HCT116 (cell line): Measurements from ENCODE around the gene C4orf51. TPM values are rescaled to one million over a fixed set of nuclear protein-coding genes. Genes with fewer than 3 reads are reported as not detected.

ENCODE experiments used
- ATAC-seq: fragments of 200-7000 bp; cut with Tn5 transposase; 2 replicates; pipeline ENCODE4 v1.9.1; 2020; ENCODE audit warnings: mild to moderate bottlenecking, moderate library complexity
- BruUV-seq: library from RNA; stranded (reverse); fragments of 400-500 nt; replicated peaks from 2 replicates; lab custom pipeline; 2021; lab: Mats Ljungman, UMichigan
- CTCF ChIA-PET: fragments of 300-600 bp; sonication (Branson Sonifier 250); formaldehyde crosslinking; loops from one replicate; lab custom pipeline; 2021; ENCODE audit warnings: antibody characterized with exemption; lab: Charles Lee
- POLR2A ChIA-PET: fragments of 300-600, 350-600 bp; sonication (Branson Sonifier 250); formaldehyde crosslinking; loops from one replicate; lab custom pipeline; 2021; ENCODE audit warnings: antibody characterized with exemption; lab: Charles Lee
- RAD21 ChIA-PET, 2 experiments: fragments of 300-600 bp; sonication (Branson Sonifier 250); formaldehyde crosslinking; loops; one replicate each; lab custom pipeline; 2023; ENCODE audit warnings: low total read pairs in 2 of 2; ENCODE audit not compliant: uncharacterized antibody in 2 of 2, unreplicated experiment in 2 of 2, low non-redundant PET in 1 of 2; lab: Charles Lee
- DNase-seq: peaks from one replicate; pipeline ENCODE4 v3.0.0-alpha.2; 2010; ENCODE audit warnings: low read depth, low spot score
- H2AFZ ChIP-seq: fragments of 200-600 bp; shearing (Covaris generic), sonication (generic); 2 replicates; pipeline ENCODE4 v1.6.1; 2017; ENCODE audit warnings: low read depth, mixed run types, mixed read lengths, antibody characterized with exemption, low read length; ENCODE audit not compliant: poor library complexity, severe bottlenecking
- H3K27ac ChIP-seq: 2 replicates; pipeline ENCODE4 v1.5.1; 2012; ENCODE audit warnings: low read depth, low read length
- H3K27me3 ChIP-seq: fragments of 200-600 bp; sonication (generic); 2 replicates; pipeline ENCODE4 v1.6.1; 2016; ENCODE audit warnings: mixed run types, low read length, mixed read lengths; ENCODE audit not compliant: insufficient read depth
- H3K36me3 ChIP-seq, 2 experiments: fragments of 200-500 bp in 1 of 2; fragments of 200-600 bp in 1 of 2; sonication (Bioruptor generic) in 1 of 2; sonication (generic) in 1 of 2; 2 replicates each; pipeline versions ENCODE4 v1.5.1 to v1.6.1; 2014 to 2016; ENCODE audit warnings: low read length in 2 of 2, inconsistent platforms in 1 of 2, mixed read lengths in 1 of 2, mixed run types in 1 of 2; ENCODE audit not compliant: insufficient read depth in 2 of 2, control insufficient read depth in 1 of 2
- H3K4me1 ChIP-seq, 2 experiments: fragments of 200-600 bp in 1 of 2; sonication (generic) in 1 of 2; 2 replicates each; pipeline versions ENCODE4 v1.5.1 to v1.6.1; 2012 to 2017; ENCODE audit warnings: low read length in 2 of 2, inconsistent platforms in 1 of 2, mild to moderate bottlenecking in 1 of 2, mixed read lengths in 1 of 2, mixed run types in 1 of 2, moderate library complexity in 1 of 2; ENCODE audit not compliant: insufficient read depth in 2 of 2, control insufficient read depth in 1 of 2
- H3K4me2 ChIP-seq: fragments of 200-600 bp; sonication (generic); 2 replicates; pipeline ENCODE4 v1.6.1; 2017; ENCODE audit warnings: mixed run types, low read length, mixed read lengths
- H3K4me3 ChIP-seq, 2 experiments: fragments of 200-600 bp in 1 of 2; sonication (generic) in 1 of 2; replicated peaks in 1 of 2; 2 replicates each; pipeline ENCODE4 v1.5.1; 2011 to 2016; ENCODE audit warnings: low read length in 2 of 2, control low read depth in 1 of 2, low read depth in 1 of 2, mild to moderate bottlenecking in 1 of 2, mixed read lengths in 1 of 2, mixed run types in 1 of 2
- H3K79me2 ChIP-seq: fragments of 200-600 bp; sonication (generic); 2 replicates; pipeline ENCODE4 v1.6.1; 2017; ENCODE audit warnings: mild to moderate bottlenecking, mixed run types, low read length, moderate library complexity, mixed read lengths; ENCODE audit not compliant: insufficient read depth
- H3K9ac ChIP-seq: fragments of 200-600 bp; sonication (generic); 2 replicates; pipeline ENCODE4 v1.6.1; 2016; ENCODE audit warnings: low read length, mixed read lengths
- H3K9me2 ChIP-seq: fragments of 200-600 bp; sonication (generic), shearing (Covaris generic); 2 replicates; pipeline ENCODE4 v1.6.1; 2017; ENCODE audit warnings: mixed run types, mild to moderate bottlenecking, moderate library complexity; ENCODE audit not compliant: insufficient read depth
- H3K9me3 ChIP-seq, 2 experiments: fragments of 200-500 bp in 1 of 2; fragments of 200-600 bp in 1 of 2; sonication (Bioruptor generic) in 1 of 2; sonication (generic) in 1 of 2; 2 replicates each; pipeline ENCODE4 v1.6.1; 2014 to 2017; ENCODE audit warnings: low read length in 2 of 2, mixed read lengths in 2 of 2, inconsistent platforms in 1 of 2, low read depth in 1 of 2, mild to moderate bottlenecking in 1 of 2, mixed run types in 1 of 2, moderate library complexity in 1 of 2; ENCODE audit not compliant: control insufficient read depth in 1 of 2, insufficient read depth in 1 of 2
- H4K20me1 ChIP-seq: fragments of 200-600 bp; sonication (generic), shearing (Covaris generic); 2 replicates; pipeline ENCODE4 v1.6.1; 2017; ENCODE audit warnings: mixed run types, mild to moderate bottlenecking, moderate library complexity; ENCODE audit not compliant: insufficient read depth
- CBX3 ChIP-seq: IDR thresholded peaks from 2 replicates; pipeline ENCODE4 v1.6.1; 2012; ENCODE audit warnings: low read depth
- EGR1 ChIP-seq: IDR thresholded peaks from 2 replicates; pipeline ENCODE4 v1.6.1; 2012; ENCODE audit warnings: low read depth
- ELF1 ChIP-seq: IDR thresholded peaks from 2 replicates; pipeline ENCODE4 v1.6.1; 2012; ENCODE audit warnings: low read depth, borderline replicate concordance
- FOSL1 ChIP-seq: IDR thresholded peaks from 2 replicates; pipeline ENCODE4 v1.6.1; 2012; ENCODE audit warnings: low read depth
- MAX ChIP-seq: IDR thresholded peaks from 2 replicates; pipeline ENCODE4 v1.6.1; 2012
- RAD21 ChIP-seq: IDR thresholded peaks from 2 replicates; pipeline ENCODE4 v1.6.1; 2012; ENCODE audit warnings: low read depth, mild to moderate bottlenecking
- REST ChIP-seq: IDR thresholded peaks from 2 replicates; pipeline ENCODE4 v1.6.1; 2012; ENCODE audit warnings: low read depth
- SRF ChIP-seq: IDR thresholded peaks from 2 replicates; pipeline ENCODE4 v1.6.1; 2012; ENCODE audit warnings: low read depth
- YY1 ChIP-seq: IDR thresholded peaks from 2 replicates; pipeline ENCODE4 v1.6.1; 2011; ENCODE audit warnings: low read length, low read depth, moderate library complexity, mild to moderate bottlenecking; ENCODE audit not compliant: insufficient replicate concordance; ENCODE audit errors: extremely low read depth
- ZBTB33 ChIP-seq: IDR thresholded peaks from 2 replicates; pipeline ENCODE4 v1.6.1; 2011; ENCODE audit warnings: mild to moderate bottlenecking, low read length, moderate library complexity; ENCODE audit not compliant: insufficient replicate concordance; ENCODE audit errors: extremely low read depth
- intact Hi-C: fragments of 100-400 bp; cut with micrococcal nuclease; formaldehyde crosslinking; loops from 2 replicates; pipeline ENCODE4 v1.10.0; 2022
- total RNA-seq: library from RNA; stranded (reverse); gene quantifications from one replicate; pipeline ENCODE4 v1.2.1, GENCODE V29; 2021; ENCODE audit not compliant: unreplicated experiment

Gene C4orf51
- total RNA-seq, 1 experiment from 2014 or later: not detected

- no peak for TF ChIP-seq MAX
- no peak for TF ChIP-seq ZBTB33
- TF ChIP-seq EGR1: no peak
- no peak for TF ChIP-seq REST
- TF ChIP-seq CBX3: no peak
- TF ChIP-seq RAD21: no peak
Measured at GRCh38 chr4:145709336-145709735, 29.4 kb downstream of the C4orf51 start (continued).

GRCh38 chr4:145709843-145710242 lies 29.9 kb downstream of the C4orf51 start:
- H3K4me3 ChIP-seq: no peak overlapping the region
- ChIA-PET POLR2A (interaction anchor here (0.6 kb wide), 1 partner anchor 227 kb away, joined by 6 read pairs; no protein-coding TSS in a partner anchor), RAD21 (no interaction called here), CTCF (no interaction called here)
- H3K9me2 ChIP-seq: no peaks in the 10 kb centered on the region
- DNase-seq: no peak
- peaks cover 0 to 10% of the 10 kb centered on the region in 2 experiments; a peak in 2 of 4 replicates for H3K4me1 ChIP-seq
- peak overlapping the region; percentile 38; the same call in 1 of the 2 replicates for H3K4me2 ChIP-seq
- intact Hi-C loops: no loop called here
- no peak overlapping the region for H3K9ac ChIP-seq
- H2AFZ ChIP-seq: no peak overlapping the region
- peak; percentile 64 for ATAC-seq
- H3K27ac ChIP-seq: no peak overlapping the region
- no peaks in the 10 kb centered on the region for H4K20me1 ChIP-seq
- no peaks in the 10 kb centered on the region for H3K36me3 ChIP-seq
- H3K27me3 ChIP-seq: no peaks in the 10 kb centered on the region
- BruUV-seq: no TSS peak
- no peaks in the 10 kb centered on the region for H3K79me2 ChIP-seq
- no peak for TF ChIP-seq SRF
- peak; percentile 42; the same call in 1 of the 2 replicates for TF ChIP-seq FOSL1
- no peak for TF ChIP-seq ELF1
- no peak for TF ChIP-seq YY1
- H3K9me3 ChIP-seq: no peaks in the 10 kb centered on the region
